Astrocyte (in vitro differentiated cells and primary cell): ENCODE data around the gene USO1. TPM values are rescaled to one million over a fixed set of nuclear protein-coding genes. Genes with fewer than 3 reads are reported as not detected.

Experiments used
- DNase-seq: peaks from one replicate; pipeline ENCODE4 v3.0.0-alpha.2; 2010; ENCODE audit warnings: low read depth
- FAIRE-seq: peaks from 2 replicates; lab custom pipeline; 2011; peaks lifted over from hg19 to GRCh38; lab: Jason Lieb, UNC
- H2AFZ ChIP-seq: 2 replicates; pipeline ENCODE4 v1.6.0; 2012; ENCODE audit warnings: low read depth, low read length, inconsistent platforms
- H3K27ac ChIP-seq: 2 replicates; pipeline ENCODE4 v1.5.1; 2011; ENCODE audit warnings: low read depth, low read length, inconsistent platforms
- H3K27me3 ChIP-seq: 2 replicates; pipeline ENCODE4 v1.6.0; 2011; ENCODE audit warnings: low read length, inconsistent platforms; ENCODE audit not compliant: insufficient read depth
- H3K36me3 ChIP-seq: 2 replicates; pipeline ENCODE4 v1.5.1; 2011; ENCODE audit warnings: low read length, inconsistent platforms; ENCODE audit not compliant: insufficient read depth
- H3K4me1 ChIP-seq: 2 replicates; pipeline ENCODE4 v1.5.1; 2011; ENCODE audit warnings: low read length, inconsistent platforms; ENCODE audit not compliant: insufficient read depth
- H3K4me2 ChIP-seq: 2 replicates; pipeline ENCODE4 v1.6.0; 2012; ENCODE audit warnings: low read length, inconsistent platforms
- H3K4me3 ChIP-seq: 2 replicates; pipeline ENCODE4 v1.5.1; 2011; ENCODE audit warnings: low read depth, mild to moderate bottlenecking, low read length, inconsistent platforms; ENCODE audit not compliant: insufficient read depth
- H3K79me2 ChIP-seq: 2 replicates; pipeline ENCODE4 v1.6.0; 2012; ENCODE audit warnings: mild to moderate bottlenecking, low read length, inconsistent platforms; ENCODE audit not compliant: insufficient read depth
- H3K9ac ChIP-seq: 2 replicates; pipeline ENCODE4 v1.6.0; 2012; ENCODE audit warnings: mild to moderate bottlenecking, low read length, inconsistent platforms
- H3K9me3 ChIP-seq: 2 replicates; pipeline ENCODE4 v1.5.1; 2012; ENCODE audit warnings: low read depth, mild to moderate bottlenecking, low read length, inconsistent platforms; ENCODE audit not compliant: insufficient read depth
- H4K20me1 ChIP-seq: 2 replicates; pipeline ENCODE4 v1.6.0; 2012; ENCODE audit warnings: low read length, inconsistent platforms; ENCODE audit not compliant: insufficient read depth
- H3K27ac Mint-ChIP-seq: one replicate; pipeline ENCODE4 v1.8.0; 2021; ENCODE audit warnings: mild to moderate bottlenecking, mixed read lengths; ENCODE audit not compliant: unreplicated experiment
- H3K27me3 Mint-ChIP-seq: one replicate; pipeline ENCODE4 v1.8.0; 2021; ENCODE audit warnings: low read depth, mixed read lengths; ENCODE audit not compliant: unreplicated experiment
- H3K36me3 Mint-ChIP-seq: one replicate; pipeline ENCODE4 v1.8.0; 2021; ENCODE audit warnings: low read depth, mixed read lengths; ENCODE audit not compliant: unreplicated experiment
- H3K4me1 Mint-ChIP-seq: one replicate; pipeline ENCODE4 v1.8.0; 2021; ENCODE audit warnings: low read depth, mixed read lengths; ENCODE audit not compliant: unreplicated experiment
- H3K4me3 Mint-ChIP-seq: one replicate; pipeline ENCODE4 v1.8.0; 2021; ENCODE audit warnings: mild to moderate bottlenecking, moderate library complexity, mixed read lengths; ENCODE audit not compliant: unreplicated experiment
- H3K9me3 Mint-ChIP-seq: one replicate; pipeline ENCODE4 v1.8.0; 2021; ENCODE audit warnings: mild to moderate bottlenecking, mixed read lengths; ENCODE audit not compliant: unreplicated experiment
- CTCF ChIP-seq: IDR thresholded peaks from 2 replicates; pipeline ENCODE4 v1.5.1; 2011; ENCODE audit warnings: low read depth, mild to moderate bottlenecking, inconsistent platforms, low read length, moderate library complexity; ENCODE audit not compliant: insufficient read depth
- EZH2 ChIP-seq: IDR thresholded peaks from 2 replicates; pipeline ENCODE4 v1.6.1; 2012; ENCODE audit warnings: mild to moderate bottlenecking, low read length, inconsistent platforms; ENCODE audit not compliant: insufficient read depth
- total RNA-seq: library from RNA; stranded (reverse); gene quantifications from 2 replicates; pipeline ENCODE4 v1.2.1, GENCODE V29; 2021

USO1 gene
- total RNA-seq, 1 donor from 2014 or later = 104 TPM

DNA sequence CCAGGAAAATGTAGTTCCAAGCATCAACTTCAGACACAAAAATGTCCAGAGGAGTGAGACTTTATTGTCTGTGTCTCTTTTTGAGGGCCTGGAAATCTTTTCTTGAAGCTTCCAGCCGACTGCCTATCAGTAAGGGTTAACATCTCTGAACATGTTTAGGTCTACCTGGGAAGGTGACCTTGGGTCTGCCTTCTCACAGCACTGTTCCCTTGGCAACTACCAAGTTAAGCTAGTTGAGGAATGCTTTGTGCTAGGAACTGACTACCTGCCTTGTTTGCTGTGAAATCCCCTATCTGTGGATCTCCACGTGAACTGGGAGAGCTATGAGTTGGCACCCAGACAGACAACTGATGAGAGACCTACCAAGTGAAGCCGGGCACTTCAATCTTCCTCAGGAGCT lies 96.3 kb downstream of the USO1 start:
- no peaks in the 10 kb centered on the region for H3K4me1 Mint-ChIP-seq
- Histone ChIP-seq H4K20me1 (no peaks in the 10 kb centered on the region), H3K4me3 (no peak overlapping the region), H3K79me2 (no peaks in the 10 kb centered on the region), H3K4me1 (no peaks in the 10 kb centered on the region), H3K27me3 (no peaks in the 10 kb centered on the region), H3K9me3 (no peaks in the 10 kb centered on the region), H2AFZ (no peak overlapping the region), H3K36me3 (peaks cover 13% of the 10 kb centered on the region), H3K27ac (no peak overlapping the region), H3K9ac (no peak overlapping the region), H3K4me2 (no peak overlapping the region)
- no peaks in the 10 kb centered on the region for H3K27me3 Mint-ChIP-seq
- H3K9me3 Mint-ChIP-seq = no peaks in the 10 kb centered on the region
- no peak overlapping the region for H3K4me3 Mint-ChIP-seq
- H3K36me3 Mint-ChIP-seq = peaks cover 14% of the 10 kb centered on the region
- DNase-seq (no peak), FAIRE-seq (no peak)
- H3K27ac Mint-ChIP-seq = no peak overlapping the region
- TF ChIP-seq EZH2 (no peak), CTCF (no peak)

GRCh38 chr4:75821216-75821615 lies 96.8 kb downstream of the USO1 start:
- Histone ChIP-seq H3K79me2 (no peaks in the 10 kb centered on the region), H4K20me1 (no peaks in the 10 kb centered on the region), H3K4me3 (no peak overlapping the region), H3K4me2 (no peak overlapping the region), H3K36me3 (peaks cover 12% of the 10 kb centered on the region), H3K9me3 (no peaks in the 10 kb centered on the region), H3K4me1 (no peaks in the 10 kb centered on the region), H3K27ac (no peak overlapping the region), H3K9ac (no peak overlapping the region), H3K27me3 (no peaks in the 10 kb centered on the region), H2AFZ (no peak overlapping the region)
- H3K27me3 Mint-ChIP-seq = no peaks in the 10 kb centered on the region
- no peak overlapping the region for H3K27ac Mint-ChIP-seq
- no peak for TF ChIP-seq EZH2
- no peak for TF ChIP-seq CTCF
- H3K4me1 Mint-ChIP-seq = no peaks in the 10 kb centered on the region
- no peak for DNase-seq
- H3K4me3 Mint-ChIP-seq = no peak overlapping the region
- FAIRE-seq = no peak
- no peaks in the 10 kb centered on the region for H3K9me3 Mint-ChIP-seq
- H3K36me3 Mint-ChIP-seq = peaks cover 15% of the 10 kb centered on the region

- H3K9me3 Mint-ChIP-seq = no peaks in the 10 kb centered on the region
- no peaks in the 10 kb centered on the region for H3K27me3 Mint-ChIP-seq
- H3K4me3 Mint-ChIP-seq = no peak overlapping the region
- H3K79me2 ChIP-seq = no peaks in the 10 kb centered on the region
- H3K4me1 Mint-ChIP-seq = no peaks in the 10 kb centered on the region
- no peak for TF ChIP-seq EZH2
- TF ChIP-seq CTCF = no peak
- H3K36me3 Mint-ChIP-seq = peaks cover 12% of the 10 kb centered on the region
- no peak for FAIRE-seq
- peak; percentile 58 for DNase-seq
- no peaks in the 10 kb centered on the region for H3K9me3 ChIP-seq
- no peak overlapping the region for H3K4me3 ChIP-seq
- H3K36me3 ChIP-seq = peaks cover 5% of the 10 kb centered on the region
- no peak overlapping the region for H3K27ac ChIP-seq
- H3K27me3 ChIP-seq = no peaks in the 10 kb centered on the region
- no peaks in the 10 kb centered on the region for H4K20me1 ChIP-seq
- H3K4me1 ChIP-seq = no peaks in the 10 kb centered on the region
- no peak overlapping the region for H2AFZ ChIP-seq
- H3K4me2 ChIP-seq = no peak overlapping the region
- H3K27ac Mint-ChIP-seq = no peak overlapping the region
- H3K9ac ChIP-seq = no peak overlapping the region
Measured at GRCh38 chr4:75821966-75822365, 97.6 kb downstream of the USO1 start.
